ENCODE measurements around the gene MMP17. TPM values are rescaled to one million over a fixed set of nuclear protein-coding genes. Genes with fewer than 3 reads are reported as not detected.

The MMP17 gene
- total RNA-seq, 1 donor from 2014 or later: 0.39 TPM

DNA sequence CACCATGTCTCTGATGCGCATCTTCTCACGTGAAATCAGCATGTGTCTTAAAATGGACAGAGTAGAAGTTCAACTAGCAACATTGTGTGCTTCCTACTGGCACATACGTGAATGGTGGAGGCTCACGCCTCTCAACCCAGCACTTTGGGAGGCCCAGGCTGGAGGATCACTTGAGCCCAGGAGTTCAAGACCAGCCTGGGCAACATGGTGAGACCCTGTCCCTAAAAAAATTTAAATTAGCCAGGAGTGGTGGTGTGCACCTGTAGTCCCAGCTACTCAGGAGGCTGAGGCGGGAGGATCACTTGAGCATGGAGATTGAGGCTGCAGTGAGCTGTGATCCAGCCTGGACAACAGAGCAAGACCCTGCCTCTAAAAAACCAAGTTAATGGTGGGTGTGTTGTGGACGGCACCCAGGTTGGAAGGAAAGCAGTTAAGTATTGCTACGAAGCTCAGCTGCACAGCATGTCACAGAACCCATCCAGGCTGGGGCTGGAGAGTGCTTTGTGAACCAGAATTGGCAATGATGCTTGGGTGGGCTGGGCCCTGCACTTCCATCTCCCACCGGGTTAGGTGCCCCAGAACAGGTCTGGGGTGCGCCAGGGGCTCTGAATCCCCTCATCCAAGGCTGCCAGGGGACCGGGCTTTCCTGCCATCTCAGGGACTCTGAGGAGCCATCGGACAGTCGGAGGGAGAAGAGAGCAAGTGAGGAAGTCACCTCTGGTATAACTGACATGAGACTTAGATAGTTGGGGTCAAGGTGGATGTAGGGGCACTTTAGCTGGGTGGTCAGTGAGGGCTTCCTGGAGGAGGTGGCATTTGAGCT lies 33.3 kb downstream of the MMP17 start:
- H3K4me1 Mint-ChIP-seq (ENCODE audit: low read depth): peaks cover 5% of the 10 kb centered on the region
- H3K27me3 Mint-ChIP-seq (ENCODE audit: insufficient read depth): peaks cover 4% of the 10 kb centered on the region
- H3K9me3 Mint-ChIP-seq: no peaks in the 10 kb centered on the region
- intact Hi-C loops (cut with micrococcal nuclease): no loop called here
- no peaks in the 10 kb centered on the region for H3K36me3 Mint-ChIP-seq (ENCODE audit: low read depth)
- DNase-seq (ENCODE audit: low spot score): no peak
- H3K4me3 Mint-ChIP-seq: no peak overlapping the region
- no peak overlapping the region for H3K27ac Mint-ChIP-seq

GRCh38 chr12:131862084-131862441 lies 33.9 kb downstream of the MMP17 start:
- no peaks in the 10 kb centered on the region for H3K36me3 Mint-ChIP-seq (ENCODE audit: low read depth)

DNA sequence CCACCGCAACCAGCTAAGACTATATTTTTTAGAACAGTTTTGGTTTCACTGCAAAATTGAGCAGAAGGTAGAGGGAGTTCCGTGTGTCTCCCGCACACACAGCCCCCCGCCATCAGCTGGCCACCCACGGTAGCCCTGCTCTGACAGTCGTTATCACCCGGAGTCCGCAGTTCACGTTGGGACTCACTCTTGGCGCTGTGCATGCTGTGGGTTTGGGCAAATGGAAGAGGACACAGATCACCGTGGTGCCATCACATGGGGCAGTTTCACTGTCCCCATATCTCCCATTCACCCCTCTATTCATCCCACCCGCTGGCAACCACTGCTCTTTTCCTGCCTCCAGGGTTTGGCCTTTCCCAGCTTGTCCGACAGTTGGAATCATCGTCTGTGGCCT lies 34.4 kb downstream of the MMP17 start:
- Mint-ChIP-seq H3K27ac (no peak overlapping the region), H3K9me3 (no peaks in the 10 kb centered on the region), H3K4me1 (ENCODE audit: low read depth) (peaks cover 5% of the 10 kb centered on the region), H3K4me3 (no peak overlapping the region), H3K27me3 (ENCODE audit: insufficient read depth) (peaks cover 4% of the 10 kb centered on the region), H3K36me3 (ENCODE audit: low read depth) (no peaks in the 10 kb centered on the region)
- DNase-seq (ENCODE audit: low spot score): no peak
- intact Hi-C loops (cut with micrococcal nuclease): no loop called here

More at GRCh38 chr12:131862084-131862441, 33.9 kb downstream of the MMP17 start:
- Mint-ChIP-seq H3K4me3 (no peak overlapping the region), H3K27ac (no peak overlapping the region), H3K9me3 (no peaks in the 10 kb centered on the region), H3K27me3 (ENCODE audit: insufficient read depth) (peaks cover 4% of the 10 kb centered on the region), H3K4me1 (ENCODE audit: low read depth) (peaks cover 5% of the 10 kb centered on the region)
- no peak for DNase-seq (ENCODE audit: low spot score)
- intact Hi-C loops (cut with micrococcal nuclease): no loop called here

- intact Hi-C loops (cut with micrococcal nuclease): no loop called here
Measured at GRCh38 chr12:131862994-131863710, 35.0 kb downstream of the MMP17 start.

DNA sequence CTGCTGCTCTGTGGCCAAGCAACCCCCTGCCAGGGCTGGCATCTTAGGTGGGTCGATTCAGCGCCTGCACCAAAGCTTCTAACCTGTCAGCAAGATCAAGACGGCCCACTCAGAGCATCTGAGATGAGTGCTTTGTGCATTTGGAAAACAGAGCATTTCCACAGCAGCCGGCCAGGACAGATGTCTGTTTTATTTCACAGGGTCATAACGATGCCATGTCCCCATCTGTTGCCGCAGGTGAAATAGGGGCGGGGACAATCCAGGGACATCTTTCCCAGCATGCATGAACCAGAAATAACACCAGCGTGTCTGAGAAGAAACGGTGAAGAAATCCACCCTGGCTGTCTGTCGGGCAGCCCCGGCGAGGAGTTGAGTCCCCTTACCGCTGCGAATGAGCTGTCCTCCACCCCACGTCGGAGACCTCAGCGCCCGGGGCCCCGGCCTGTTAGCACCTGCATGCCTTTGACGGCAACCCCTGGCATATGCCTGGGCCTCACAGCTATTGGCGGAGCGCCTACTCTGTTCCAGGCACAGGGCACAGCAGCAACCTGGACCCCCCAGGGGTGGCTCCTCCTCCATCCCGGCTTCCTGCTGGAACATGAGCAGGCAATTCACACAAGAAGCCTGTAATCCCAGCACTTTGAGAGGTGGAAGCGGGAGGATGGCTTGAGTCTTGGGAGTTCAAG lies 35.7 kb downstream of the MMP17 start:
- Mint-ChIP-seq H3K4me1 (ENCODE audit: low read depth) (peaks cover 5% of the 10 kb centered on the region), H3K27ac (no peak overlapping the region)

More at GRCh38 chr12:131862994-131863710, 35.0 kb downstream of the MMP17 start:
- Mint-ChIP-seq H3K27me3 (ENCODE audit: insufficient read depth) (peaks cover 4% of the 10 kb centered on the region), H3K36me3 (ENCODE audit: low read depth) (no peaks in the 10 kb centered on the region), H3K4me1 (ENCODE audit: low read depth) (peaks cover 5% of the 10 kb centered on the region), H3K4me3 (no peak overlapping the region), H3K27ac (no peak overlapping the region), H3K9me3 (no peaks in the 10 kb centered on the region)
- DNase-seq (ENCODE audit: low spot score): no peak

GRCh38 chr12:131864469-131864868 lies 36.3 kb downstream of the MMP17 start:
- H3K9me3 Mint-ChIP-seq: no peaks in the 10 kb centered on the region
- H3K27me3 Mint-ChIP-seq (ENCODE audit: insufficient read depth): peaks cover 4% of the 10 kb centered on the region
- H3K36me3 Mint-ChIP-seq (ENCODE audit: low read depth): no peaks in the 10 kb centered on the region
- DNase-seq (ENCODE audit: low spot score): no peak
- H3K27ac Mint-ChIP-seq: no peak overlapping the region
- no peak overlapping the region for H3K4me3 Mint-ChIP-seq
- peaks cover 5% of the 10 kb centered on the region for H3K4me1 Mint-ChIP-seq (ENCODE audit: low read depth)
- intact Hi-C loops (cut with micrococcal nuclease): no loop called here

More for the DNA sequence above, 35.7 kb downstream of the MMP17 start:
- no peak for DNase-seq (ENCODE audit: low spot score)
- H3K4me3 Mint-ChIP-seq: no peak overlapping the region
- H3K9me3 Mint-ChIP-seq: no peaks in the 10 kb centered on the region
- intact Hi-C loops (cut with micrococcal nuclease): no loop called here
- H3K27me3 Mint-ChIP-seq (ENCODE audit: insufficient read depth): peaks cover 4% of the 10 kb centered on the region
- H3K36me3 Mint-ChIP-seq (ENCODE audit: low read depth): no peaks in the 10 kb centered on the region

DNA sequence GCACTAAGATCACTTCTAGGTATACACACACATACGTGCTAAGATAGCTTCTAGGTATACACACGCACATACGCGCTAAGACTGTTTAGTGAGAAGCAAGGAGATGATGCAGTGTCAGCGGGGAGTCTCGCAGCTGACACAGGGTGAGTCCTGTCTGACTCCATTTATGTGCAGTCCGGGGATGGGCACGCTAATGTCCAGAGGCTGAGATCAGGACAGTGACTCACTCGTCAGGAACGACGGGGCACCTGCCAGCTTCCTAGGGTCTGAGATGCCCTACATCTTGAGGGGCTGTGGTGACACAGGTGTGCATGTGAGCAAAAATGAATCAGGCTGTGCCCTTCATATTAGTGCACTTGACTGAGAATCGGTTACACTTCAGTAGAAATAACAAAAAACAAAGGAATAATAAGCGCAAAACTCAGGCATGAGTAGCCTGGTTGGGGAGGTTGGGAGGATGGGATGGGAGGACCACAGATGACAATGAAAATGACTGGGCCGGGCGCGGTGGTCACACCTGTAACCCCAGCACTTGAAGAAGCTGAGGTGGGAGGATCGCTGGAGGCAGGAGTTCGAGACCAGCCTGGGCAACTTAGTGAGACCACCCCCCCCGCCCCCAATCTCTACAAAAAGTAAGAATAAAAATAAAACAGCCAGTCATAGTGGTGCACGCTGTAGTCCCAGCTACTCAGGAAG lies 37.1 kb downstream of the MMP17 start:
- H3K4me1 Mint-ChIP-seq (ENCODE audit: low read depth): peaks cover 3% of the 10 kb centered on the region

DNA sequence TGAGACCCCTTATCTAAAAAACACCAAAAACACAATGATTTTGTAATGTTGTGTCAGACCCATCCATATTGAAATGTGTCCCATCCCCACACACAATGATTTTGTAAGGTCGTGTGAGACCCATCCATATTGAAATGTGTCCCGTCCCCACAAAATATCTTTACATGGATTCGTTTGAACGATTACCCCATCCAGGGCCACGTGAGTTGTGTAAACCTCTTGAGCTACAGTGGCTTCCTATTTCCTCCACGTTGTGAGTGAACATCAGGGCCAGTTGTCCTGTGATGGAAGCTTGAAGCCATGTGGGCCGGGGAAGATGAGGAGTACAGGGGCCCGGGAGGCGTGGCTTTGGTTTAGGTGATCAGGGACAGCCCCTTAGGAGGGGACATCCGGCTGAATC lies 39.3 kb downstream of the MMP17 start:
- H3K36me3 Mint-ChIP-seq (ENCODE audit: low read depth): no peaks in the 10 kb centered on the region
- DNase-seq (ENCODE audit: low spot score): no peak
- no peaks in the 10 kb centered on the region for H3K9me3 Mint-ChIP-seq
- no peak overlapping the region for H3K4me3 Mint-ChIP-seq
- no peak overlapping the region for H3K27ac Mint-ChIP-seq
- no peaks in the 10 kb centered on the region for H3K4me1 Mint-ChIP-seq (ENCODE audit: low read depth)
- no peaks in the 10 kb centered on the region for H3K27me3 Mint-ChIP-seq (ENCODE audit: insufficient read depth)
- intact Hi-C loops (cut with micrococcal nuclease): no loop called here

More for the DNA sequence above, 37.1 kb downstream of the MMP17 start:
- Mint-ChIP-seq H3K27ac (no peak overlapping the region), H3K9me3 (no peaks in the 10 kb centered on the region), H3K4me3 (no peak overlapping the region), H3K36me3 (ENCODE audit: low read depth) (no peaks in the 10 kb centered on the region), H3K27me3 (ENCODE audit: insufficient read depth) (peaks cover 2% of the 10 kb centered on the region)
- DNase-seq (ENCODE audit: low spot score): no peak
- intact Hi-C loops (cut with micrococcal nuclease): no loop called here

DNA sequence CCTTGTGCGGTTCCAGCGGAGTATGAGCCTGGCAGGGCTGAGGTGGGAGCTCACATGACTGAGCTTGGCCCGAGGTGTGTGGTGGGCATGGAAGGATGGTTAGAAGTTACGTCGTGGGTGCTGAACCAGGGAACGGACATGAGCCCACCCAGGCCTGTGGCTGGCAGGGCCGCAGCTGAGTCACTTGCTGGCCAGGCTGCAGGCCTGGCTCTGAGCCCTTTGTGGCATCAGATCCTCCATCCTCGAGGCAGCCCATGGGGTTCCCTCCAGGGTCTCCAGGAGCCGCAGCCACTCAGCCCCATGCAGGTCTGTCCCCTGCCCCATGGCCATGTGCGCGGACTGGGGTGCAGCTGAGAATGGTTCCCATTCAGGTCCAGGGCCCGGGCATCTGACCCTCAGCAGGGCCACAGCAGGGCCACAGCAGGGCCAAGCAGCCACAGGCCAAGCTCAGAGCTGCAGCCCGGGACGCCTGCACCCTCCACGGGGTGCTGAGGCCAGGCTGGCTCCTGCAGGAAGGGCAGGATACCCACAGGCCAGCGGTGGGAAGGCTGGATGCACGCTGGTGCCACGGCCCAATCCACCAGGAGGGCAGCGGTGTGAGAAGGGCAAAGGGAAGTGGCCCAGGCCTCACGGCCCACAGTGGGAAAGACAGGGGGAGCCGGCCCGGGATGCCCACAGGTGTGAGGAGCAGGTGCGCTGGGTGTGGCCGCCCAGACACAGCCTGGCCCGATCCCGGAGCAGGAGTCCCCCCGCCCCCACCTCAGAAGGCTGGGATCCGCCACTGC lies 39.9 kb downstream of the MMP17 start:
- intact Hi-C loops (cut with micrococcal nuclease): no loop called here
- H3K4me1 Mint-ChIP-seq (ENCODE audit: low read depth): no peaks in the 10 kb centered on the region
- H3K27ac Mint-ChIP-seq: no peak overlapping the region
- no peaks in the 10 kb centered on the region for H3K36me3 Mint-ChIP-seq (ENCODE audit: low read depth)
- no peak for DNase-seq (ENCODE audit: low spot score)
- H3K9me3 Mint-ChIP-seq: no peaks in the 10 kb centered on the region
- no peak overlapping the region for H3K4me3 Mint-ChIP-seq
- no peaks in the 10 kb centered on the region for H3K27me3 Mint-ChIP-seq (ENCODE audit: insufficient read depth)

DNA sequence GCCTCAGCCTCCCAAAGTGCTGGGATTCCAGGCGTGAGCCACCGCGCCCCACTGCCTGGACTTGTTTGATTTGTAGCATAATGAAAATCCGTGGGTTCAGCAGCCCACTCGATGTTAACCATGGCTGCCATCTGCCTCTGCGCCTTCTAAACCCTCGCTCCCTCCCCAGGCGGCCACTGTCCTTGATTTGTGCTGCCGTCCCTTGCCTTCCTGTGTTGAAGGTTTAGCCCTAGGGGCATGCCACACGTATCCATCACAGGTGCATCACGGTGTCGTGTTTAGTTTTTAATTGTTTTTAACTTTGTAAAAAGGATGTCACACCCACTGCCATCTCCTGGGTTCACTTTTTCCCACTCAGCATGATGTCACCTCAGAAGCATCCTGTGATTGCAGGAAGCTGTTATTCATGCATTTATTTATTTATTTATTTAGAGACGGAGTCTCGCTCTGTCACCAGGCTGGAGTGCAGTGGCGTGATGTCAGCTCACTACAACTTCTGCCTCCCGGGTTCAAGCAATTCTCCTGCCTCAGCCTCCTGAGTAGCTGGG lies 41.8 kb downstream of the MMP17 start:
- intact Hi-C loops (cut with micrococcal nuclease): no loop called here
- no peaks in the 10 kb centered on the region for H3K9me3 Mint-ChIP-seq
- H3K27ac Mint-ChIP-seq: no peak overlapping the region
- no peak for DNase-seq (ENCODE audit: low spot score)
- H3K27me3 Mint-ChIP-seq (ENCODE audit: insufficient read depth): no peaks in the 10 kb centered on the region
- no peaks in the 10 kb centered on the region for H3K4me1 Mint-ChIP-seq (ENCODE audit: low read depth)
- no peak overlapping the region for H3K4me3 Mint-ChIP-seq
- H3K36me3 Mint-ChIP-seq (ENCODE audit: low read depth): no peaks in the 10 kb centered on the region

DNA sequence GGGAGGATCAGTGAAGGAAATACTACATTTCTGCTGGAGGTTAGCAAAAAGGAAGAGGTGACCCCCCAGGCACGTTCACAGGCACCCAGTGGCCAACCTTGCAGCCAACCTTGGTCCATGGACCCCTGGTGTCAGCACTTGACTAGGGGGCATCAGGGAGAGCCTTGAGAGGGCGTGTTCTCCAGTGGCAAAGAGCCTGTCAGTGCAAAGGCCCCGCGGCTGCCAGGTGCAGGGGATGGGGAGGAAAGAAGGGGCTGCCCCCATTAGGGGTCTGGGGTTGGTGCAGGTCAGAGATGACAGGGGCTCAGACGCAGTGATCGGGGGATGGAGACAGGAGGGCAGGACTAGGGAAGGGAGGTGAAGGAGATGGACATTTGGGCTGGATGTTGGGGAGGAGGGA lies 43.5 kb downstream of the MMP17 start:
- intact Hi-C loops (cut with micrococcal nuclease): no loop called here
- Mint-ChIP-seq H3K4me1 (ENCODE audit: low read depth) (no peaks in the 10 kb centered on the region), H3K9me3 (no peaks in the 10 kb centered on the region), H3K36me3 (ENCODE audit: low read depth) (no peaks in the 10 kb centered on the region), H3K27me3 (ENCODE audit: insufficient read depth) (peaks cover 4% of the 10 kb centered on the region), H3K4me3 (no peak overlapping the region), H3K27ac (no peak overlapping the region)
- DNase-seq (ENCODE audit: low spot score): no peak

Measured in activated T-helper 1 cell treated with anti-CD3 and anti-CD28 coated beads, Interleukin-12 subunit alpha, Interleukin-12 subunit beta, Interleukin-2, Interleukin-4 antibody, amounts not matched to agents 30 ng/mL and 10 ng/mL and 1 ng/mL, durations not matched to agents 14 hours and 24 hours and 36 hours (primary cell).